K562 treated with DMSO at 1 percent for 12 hours (cell line): ENCODE measurements around the gene FIBCD1. TPM values are rescaled to one million over a fixed set of nuclear protein-coding genes. Genes with fewer than 3 reads are reported as not detected.

Source experiments
- total RNA-seq: library from RNA; unstranded; fragments of 300-600 nt; gene quantifications from 2 replicates; pipeline ENCODE4 v1.2.3, GENCODE V29; 2022; ENCODE audit not compliant: insufficient read depth

The FIBCD1 gene
- total RNA-seq, result not detected in 2 replicates

GRCh38 chr9:130938652-130939404 lies at the start of gene FIBCD1:
Gene FIBCD1 (minus strand): TSS chr9:130939247. CDS start chr9:130938607, 640 bp downstream.

GRCh38 chr9:130896233-130897014 lies 42.6 kb downstream of the FIBCD1 start, which contains the start of gene QRFP:
Gene QRFP (minus strand): TSS chr9:130896812. CDS start chr9:130893838, 2,974 bp downstream.

Other genes with a start within 250 kb of the FIBCD1 start
- gene EXOSC2, start 245.5 kb downstream of the FIBCD1 start, total RNA-seq, result 20.2 and 30.9 TPM in 2 replicates
- gene ABL1, start 104.0 kb downstream of the FIBCD1 start, total RNA-seq, result 49.8 and 135 TPM in 2 replicates
- gene QRFP, start 42.4 kb downstream of the FIBCD1 start, total RNA-seq, result 1.2 TPM in 1 of 2 replicates, not detected in the other
- not detected in 2 replicates for gene LAMC3, start 69.9 kb upstream of the FIBCD1 start, total RNA-seq
- 0.69 and 0.95 TPM in 2 replicates for gene AIF1L, start 157.3 kb upstream of the FIBCD1 start, total RNA-seq
- gene NUP214, start 186.3 kb upstream of the FIBCD1 start, total RNA-seq, result 59.2 and 201 TPM in 2 replicates